ENCODE results near the gene AHRR.

Gene AHRR

DNA sequence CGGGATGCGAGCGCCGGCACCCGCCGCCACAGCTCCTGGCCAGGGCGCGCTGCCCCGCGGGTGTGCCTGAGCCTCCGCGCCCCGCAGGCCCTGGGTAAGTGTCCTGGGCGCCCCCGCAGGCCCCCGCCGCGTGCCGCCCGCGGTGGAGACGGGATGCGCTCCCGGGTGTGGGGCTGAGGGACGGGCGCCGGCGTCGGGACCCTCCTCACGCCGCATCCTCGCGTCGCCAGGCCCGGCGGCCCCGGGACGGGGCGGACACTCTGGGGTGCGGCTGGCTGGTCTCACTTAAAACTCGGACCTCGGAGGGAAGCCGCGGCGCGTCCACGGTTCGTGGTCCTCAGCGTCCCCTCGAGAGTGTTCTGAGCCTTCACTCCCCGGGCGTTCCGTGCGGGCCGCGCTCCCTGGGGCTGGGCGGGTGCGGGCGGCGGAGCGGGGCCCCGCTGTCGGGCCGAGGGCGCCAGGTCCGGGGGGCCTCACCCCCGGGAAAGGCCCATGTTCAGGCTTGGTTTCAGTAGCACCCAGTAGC, 275 bp downstream of the AHRR start:
- no peak for DNase-seq

DNA sequence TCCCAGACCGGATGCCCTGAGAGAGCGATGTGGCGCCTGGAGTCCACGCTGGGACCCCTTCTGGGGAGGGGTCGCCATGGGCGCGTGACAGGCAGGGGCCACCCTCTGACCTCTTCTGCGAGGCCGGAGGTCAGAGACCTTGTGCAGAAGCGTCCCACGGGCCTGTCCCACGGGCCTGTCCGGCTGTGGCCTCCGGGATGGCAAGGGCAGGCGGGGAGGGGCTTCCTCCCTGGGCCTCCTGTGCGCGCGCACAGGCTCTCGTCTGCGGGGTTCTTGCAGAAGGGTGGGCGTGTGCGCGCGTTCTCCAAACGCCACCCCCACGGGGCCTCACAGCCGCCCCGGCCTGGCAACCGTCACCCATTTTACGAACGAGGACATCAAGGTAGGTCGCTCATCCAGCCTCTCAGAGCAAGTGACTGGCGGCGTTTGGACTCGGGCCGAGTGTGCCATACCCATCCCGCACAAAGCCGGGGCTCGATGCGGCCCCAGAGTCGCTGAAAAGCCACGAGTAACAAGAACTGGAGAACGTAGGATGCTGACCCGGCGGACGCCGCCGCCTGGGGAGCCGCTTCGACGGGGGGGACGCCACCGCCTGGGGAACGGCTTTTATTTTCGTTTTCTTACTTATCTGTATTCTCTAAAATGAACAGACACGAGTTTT, 897 bp downstream of the AHRR start:
- DNase-seq, result no peak

DNA sequence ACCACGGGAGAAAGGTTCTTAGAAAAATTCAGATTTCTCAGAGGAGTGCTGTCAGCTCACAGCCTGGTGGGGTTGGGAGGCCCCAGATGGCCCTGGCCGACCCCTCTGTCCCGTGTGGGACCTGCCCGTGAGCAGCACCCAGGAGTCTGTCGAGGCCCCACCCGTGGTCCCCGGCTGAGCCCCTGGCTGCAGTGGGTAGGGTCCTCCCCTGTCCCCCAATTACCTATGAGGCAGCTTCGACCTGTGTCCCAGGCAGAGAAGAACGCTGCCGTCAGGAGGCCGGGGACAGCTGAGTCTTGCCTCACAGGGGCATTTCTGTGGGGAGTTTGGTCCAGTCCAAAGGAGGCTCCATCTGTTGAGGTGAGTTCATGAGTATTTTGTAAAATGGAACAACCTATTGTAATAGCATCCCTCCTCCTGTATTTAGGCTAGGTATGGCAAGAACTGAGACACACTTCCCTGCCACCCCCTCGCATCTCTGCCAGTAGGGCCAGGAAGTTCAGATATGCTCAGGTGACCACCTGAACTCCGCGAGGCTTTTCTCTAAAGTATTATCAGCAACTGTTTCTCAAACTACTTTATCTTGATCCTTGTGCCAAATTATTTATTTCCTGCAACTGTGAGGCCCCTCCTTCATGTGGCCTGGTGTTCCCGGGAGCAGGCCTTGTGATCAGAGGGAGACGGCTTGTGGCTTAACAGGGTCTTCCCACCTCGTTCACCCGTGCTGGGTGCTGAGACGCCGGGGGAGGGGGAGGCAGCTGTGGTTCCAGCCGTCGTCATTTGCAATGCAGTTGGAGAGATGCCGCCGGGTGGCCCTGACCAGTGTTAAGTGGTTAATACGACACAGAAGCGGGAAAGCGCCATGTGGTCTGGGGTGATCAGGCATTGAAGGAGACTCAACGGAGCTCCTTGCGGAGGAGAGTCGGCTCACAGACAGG, 1.7 kb downstream of the AHRR start:
- DNase-seq, result no peak

DNA sequence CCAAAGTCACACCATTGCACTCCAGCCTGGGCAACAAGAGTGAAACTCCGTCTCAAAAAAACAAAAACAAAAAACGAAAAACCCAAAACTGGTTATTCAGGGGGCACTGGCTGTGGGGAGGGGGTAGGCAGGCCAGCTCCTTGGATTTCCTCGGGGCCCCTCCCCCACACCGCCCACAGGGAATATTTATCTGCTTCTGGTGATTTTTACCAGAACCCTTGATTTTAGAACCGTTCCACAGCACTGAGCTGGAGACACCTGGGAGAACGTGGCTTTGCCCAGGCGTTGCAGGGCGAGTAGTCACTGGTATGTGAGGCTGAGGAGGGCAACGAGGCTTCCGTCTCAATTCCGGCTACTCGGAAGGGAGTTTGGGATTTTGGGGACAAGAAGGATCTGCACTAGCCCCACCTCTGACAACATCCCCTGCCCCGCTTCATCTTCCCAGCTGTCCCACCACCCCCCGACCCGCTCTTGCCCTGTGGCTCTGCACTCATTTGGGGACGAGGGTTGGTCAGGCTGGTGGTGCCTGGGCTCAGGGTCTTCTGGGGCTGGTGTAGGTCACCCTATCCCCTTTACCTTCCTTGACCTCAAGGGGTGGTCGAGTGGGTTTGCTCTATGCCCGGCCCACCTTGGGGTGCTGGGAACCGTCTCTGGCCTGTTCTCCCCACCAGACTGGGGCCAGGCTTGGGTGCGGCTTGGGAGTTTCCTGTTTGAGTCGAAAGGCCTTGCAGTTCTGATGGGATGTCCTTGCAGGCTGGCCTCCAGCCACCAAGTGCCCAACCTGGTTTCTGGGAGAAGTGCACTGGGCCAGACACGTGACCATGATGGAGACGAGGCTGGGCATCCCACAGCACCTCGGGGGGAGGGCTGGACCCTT, 3.5 kb downstream of the AHRR start:
- DNase-seq, result no peak

DNA sequence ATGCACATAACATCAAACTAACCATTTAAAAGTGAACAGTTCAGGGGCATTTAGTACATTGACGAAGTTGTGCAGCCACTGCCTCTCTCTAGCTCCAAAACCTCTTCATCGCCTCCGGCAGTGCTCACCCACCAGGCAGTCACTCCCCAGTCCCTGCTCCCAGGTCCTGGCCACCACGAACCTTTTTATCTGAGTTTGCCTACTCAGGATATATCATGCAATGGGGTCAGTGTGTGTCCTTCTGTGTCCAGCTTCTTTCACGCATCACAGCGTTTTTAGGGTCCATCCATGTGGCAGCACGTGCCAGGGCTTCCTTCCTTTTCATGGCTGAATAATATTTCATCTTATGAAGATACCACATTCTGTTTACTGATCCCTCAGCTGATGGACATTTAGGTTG, 4.6 kb downstream of the AHRR start:
- DNase-seq, result no peak

DNA sequence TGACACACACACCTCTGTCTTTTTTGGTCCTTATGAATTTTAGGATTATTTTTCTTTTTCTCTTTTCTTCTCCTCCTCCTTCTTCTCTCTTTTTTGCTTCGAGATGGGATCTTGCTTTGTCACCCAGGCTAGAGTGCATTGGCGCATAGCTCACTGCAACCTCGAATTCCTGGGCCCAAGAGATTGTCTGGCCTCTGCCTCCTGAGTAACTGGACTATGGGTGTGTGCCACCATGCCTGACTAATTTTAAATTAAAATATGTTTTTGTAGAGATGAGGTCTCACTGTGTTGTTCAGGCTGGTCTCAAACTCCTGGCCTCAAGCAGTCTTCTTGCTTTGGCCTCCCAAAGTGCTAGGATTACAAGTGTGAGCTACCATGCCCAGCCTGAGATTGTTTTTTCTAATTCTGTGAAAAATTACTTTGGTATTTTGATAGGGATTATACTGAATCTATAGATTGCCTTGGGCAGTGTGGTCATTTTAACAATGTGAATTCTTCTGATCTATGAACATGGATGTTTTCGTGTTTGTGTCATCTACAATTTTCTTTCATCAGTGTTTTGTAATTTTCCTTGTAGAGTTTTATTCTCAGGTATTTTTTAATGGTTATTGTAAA, 7.7 kb downstream of the AHRR start:
- no peak for DNase-seq

DNA sequence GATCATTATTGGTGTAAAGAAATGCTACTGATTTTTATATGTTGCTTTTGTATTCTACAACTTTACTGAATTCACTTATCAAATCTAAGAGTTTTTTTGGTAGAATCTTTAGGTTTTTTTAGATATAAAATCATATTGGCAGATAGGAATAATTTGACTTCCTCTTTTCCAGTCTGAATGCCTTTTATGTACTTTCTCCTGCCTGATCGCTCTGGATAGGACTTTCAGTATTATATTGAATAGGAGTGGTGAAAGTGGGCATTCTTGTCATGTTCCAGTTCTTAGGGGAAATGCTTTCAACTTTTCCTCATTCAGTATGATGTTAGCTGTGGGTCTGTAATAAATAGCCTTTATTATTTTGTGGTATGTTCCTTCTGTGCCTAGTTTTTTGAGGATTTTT, 8.3 kb downstream of the AHRR start:
- DNase-seq, result no peak

DNA sequence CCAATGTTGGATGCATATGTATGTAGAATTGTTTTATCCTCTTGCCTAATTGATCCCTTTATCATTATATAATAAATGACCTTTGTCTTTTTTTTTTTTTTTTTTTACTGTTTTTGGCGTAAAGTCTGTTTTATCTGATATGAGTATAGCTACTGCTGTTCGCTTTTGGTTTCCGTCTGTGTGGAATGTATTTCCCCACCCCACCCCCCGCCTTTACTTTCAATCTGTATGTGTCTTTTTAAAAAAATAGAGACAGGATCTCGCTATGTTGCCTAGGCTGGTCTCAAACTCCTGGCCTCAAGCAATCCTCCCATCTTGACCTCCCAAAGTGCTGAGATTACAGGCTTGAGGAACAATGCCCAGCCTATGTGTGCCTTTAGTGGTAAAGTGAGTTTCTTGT, 11.3 kb downstream of the AHRR start:
- DNase-seq, result no peak

DNA sequence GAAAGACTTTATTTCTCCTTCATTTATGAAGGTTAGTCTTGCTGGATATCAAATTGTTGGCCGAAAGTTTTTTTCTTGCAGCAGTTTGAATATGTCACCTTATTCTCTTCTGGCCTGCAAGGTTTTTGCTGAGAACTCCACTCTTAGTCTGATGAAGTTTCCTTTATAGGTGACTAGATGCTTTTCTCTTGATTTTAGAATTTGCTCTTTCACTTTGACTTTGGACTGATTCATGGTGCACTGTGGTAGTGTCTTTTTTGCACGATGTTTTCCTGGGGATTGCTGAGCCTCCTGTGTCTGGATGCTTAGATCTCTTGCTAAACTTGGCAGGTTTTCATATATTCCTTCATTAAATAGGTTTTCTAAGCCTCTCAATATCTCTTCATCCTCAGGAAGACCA, 12.4 kb downstream of the AHRR start:
- DNase-seq, result no peak

DNA sequence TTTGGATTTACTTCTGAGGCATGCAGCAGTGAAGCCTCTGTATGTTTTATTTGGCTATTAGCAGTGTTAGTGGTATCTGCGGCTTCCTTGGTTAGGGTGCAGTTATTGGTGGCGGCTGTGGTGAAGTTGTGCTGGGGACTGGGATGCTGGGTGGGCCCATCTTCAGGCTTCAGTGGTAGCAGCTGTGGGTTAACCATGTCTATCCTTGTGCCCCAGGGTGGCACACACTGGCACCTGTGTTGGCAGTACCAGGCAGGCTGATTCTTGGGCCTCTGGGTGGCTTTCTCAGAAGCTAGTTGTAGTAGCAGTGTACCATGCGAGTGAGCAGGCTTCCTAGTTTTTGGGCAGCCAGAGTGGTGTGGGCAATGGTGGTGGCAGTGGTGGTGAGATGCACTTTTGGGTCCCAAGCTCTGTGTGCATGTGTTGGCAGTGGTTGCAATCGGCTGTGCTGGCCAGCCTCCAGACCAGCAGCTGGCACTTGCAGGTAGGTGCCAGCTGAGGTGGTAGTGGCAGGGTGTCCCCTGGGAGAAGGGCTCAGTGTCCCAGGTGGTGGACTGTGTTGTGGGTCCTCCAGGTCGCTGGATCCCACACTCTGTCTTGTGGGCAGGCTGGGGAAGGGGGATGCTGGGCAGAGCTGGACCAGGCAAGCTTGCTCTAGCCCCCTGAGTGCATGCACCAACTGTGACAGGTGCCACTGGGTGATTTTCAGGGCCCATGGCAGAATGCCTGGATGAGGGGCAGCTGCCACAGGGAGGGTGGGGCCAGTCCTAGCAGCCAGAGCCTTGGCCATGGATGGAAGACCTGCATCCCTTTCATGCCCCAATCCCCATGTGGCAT, 13.6 kb downstream of the AHRR start:
- DNase-seq, result no peak

DNA sequence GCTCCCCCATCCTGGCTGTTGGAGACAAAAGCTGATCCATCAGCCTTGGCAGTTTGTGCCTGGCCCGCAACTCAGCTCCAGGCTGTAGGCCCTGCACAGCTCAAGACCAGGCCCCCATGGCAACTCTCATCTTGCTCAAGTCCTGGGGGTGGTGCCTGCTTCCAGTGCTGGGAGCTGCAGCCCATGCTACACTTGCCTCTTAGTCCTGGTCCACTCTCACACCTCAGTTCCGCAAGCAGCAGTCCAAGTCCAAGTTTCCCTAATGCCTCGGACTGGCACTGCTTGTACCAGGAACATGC, 14.2 kb downstream of the AHRR start:
- DNase-seq, result no peak

DNA sequence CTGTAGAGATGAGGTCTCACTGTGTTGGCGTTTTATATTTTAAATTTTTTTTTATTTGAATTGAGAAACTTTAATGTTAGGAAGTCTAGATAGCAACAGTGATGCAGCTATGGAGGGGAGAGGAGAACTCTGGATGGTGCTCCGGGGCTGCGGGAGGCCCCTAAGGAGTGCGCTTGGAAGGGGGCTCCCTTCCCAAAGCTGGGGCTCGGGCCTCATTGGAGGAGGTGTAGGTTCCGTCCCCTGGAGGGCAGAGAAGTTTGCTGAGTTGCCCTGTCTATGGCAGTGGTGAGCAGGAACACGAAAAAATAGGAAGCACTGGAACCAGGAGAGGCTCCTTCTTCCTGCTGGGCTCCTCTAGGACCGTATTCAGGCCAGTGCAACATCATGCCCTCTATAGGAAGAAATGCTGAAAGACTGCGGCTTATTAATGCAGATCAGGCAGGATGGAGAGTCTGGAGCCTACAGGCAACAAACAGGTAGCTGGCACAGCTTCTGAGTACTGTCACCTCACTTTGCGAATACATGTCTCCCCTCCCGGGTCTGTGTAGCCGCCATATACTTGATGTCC, 16.1 kb downstream of the AHRR start:
- DNase-seq, result no peak

DNA sequence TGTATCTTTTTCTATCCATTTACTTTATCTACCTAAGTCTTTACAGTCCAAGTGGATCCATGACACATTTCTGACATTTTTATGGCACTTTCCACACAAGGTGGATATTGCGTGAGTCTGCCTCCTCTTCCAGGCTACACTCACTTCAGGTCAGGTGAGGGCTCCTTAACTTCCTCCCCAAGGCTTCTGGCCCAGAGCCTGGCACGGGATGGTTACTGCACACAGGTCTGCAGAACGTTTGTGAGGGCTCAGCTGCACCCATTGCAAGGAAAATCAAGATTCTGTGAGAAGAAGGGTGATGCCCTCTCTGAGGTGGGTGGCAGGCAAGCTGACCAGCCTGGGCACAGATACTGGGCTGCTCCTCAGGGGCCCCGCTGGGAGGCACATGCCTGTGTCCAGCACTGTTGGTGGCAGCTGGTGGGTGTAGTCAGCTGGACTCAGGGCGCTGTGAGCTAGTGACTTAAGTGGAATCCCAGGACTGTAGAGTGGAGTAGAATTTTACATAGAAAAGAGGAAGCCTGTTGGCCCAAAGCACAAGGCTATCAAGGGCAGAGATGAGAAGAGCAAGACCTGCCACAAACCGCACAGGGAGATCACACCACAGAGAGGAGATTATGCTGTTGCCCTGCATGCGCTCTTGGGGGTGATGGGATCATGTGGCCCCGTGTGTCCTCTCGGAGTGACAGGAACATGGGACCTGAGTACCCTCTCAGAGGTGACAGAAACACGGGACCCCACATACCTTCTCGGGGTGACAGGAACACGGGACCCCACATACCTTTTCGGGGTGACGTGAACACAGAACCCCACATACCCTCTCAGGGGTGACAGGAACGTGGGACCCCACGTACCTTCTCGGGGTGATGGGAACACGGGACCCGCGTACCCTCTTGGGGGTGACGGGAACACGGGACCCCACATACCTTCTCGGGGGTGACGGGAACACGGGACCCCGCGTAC, 21.3 kb downstream of the AHRR start:
- DNase-seq, result no peak

DNA sequence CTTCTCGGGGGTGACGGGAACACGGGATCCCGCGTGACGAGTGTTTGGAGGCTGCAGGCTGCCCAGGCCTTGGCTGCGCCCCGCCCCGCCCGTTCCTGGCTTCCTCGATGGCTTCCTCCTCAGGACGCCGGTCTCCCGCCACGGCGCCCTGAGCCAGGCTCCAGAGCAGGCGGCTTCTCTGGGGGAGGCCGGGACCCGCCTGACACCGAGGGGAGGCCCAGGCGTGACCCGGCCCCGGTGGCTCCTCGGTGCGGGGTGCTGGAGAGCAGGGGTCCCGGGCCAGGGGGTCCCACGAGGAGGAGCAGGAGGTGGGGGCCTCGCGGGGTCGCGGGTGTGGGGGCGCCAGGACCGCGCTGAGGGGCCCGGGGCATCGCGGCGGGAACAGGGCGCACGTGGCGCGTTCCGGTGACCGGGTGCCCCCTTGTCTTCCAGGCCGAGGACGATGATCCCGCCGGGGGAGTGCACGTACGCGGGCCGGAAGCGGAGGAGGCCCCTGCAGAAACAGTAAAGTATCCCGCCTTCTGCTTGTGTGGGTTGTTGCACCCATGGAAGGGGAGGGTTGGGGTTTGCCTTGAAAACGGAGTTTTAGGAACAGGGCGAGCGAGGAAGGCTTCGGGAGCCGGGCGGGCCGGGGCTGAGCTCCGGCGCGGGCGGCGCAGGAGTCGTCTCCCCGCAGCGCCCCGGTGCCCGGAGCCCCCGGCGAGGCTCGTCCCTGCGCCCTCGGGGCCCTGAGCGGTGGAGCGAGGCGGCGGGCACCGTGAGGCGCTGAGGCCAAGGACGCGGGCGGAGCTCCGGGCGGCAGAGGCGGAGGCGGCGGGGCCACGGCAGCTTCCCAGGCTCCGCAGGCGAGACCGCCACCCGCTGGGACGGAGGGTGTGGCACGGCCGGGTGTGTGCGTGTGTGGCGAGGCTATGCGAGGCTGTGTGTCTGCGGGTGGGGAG, 22.2 kb downstream of the AHRR start:
- peak; percentile 14 for DNase-seq

DNA sequence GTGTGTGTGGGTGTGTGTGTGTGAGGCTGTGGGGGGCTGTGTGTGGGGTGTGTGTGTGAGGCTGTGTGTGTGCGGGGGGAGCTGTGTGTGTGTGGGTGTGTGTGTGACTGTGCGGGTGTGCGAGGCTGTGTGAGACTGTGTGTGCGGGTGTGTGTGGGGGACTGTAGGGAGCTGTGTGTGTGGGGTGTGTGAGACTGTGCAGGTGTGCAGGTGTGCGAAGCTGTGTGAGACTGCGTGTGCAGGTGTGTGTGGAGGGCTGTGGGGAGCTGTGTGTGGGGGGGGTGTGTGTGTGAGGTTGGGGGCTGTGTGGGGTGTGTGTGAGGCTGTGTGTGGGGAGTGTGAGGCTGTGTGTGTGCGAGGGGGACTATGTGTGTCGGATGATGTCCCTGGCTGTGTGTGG, 23.2 kb downstream of the AHRR start:
- no peak for DNase-seq

DNA sequence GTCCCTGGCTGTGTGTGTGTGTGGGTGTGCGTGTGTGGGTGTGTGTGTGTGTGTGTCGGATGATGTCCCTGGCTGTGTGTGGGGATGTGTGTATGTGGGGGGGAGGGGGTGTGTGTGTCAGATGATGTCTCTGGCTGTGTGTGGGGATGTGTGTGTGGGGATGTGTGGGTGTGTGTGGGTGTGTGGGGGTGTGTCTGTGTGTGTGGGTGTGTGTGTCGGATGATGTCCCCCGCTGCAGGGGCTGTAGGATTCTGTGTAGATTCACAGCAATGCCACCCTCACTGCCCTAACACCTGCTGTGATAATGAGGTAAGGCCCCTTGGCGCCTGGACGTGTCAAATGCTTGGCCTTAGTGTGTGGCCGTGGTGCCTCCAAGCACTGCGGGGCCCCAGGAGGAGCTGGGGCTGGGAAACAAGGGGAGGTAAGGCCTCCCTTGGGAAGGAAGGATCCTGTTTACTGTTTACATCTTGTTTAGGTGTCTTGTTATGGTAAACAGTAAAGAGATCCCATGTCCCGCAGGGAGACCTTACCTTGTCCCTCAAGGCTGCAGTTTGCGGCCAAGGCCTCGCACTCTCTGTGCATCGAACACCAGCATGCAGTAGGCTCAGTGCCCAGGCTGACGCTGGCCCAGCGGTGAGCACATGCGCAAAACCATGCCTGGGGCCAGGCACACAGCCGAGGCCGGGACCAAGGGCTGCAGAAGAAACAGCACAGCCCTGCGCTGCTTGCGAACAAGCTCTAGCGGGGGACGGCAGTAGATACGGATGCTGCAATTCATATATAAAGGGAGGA, 24.1 kb downstream of the AHRR start:
- DNase-seq, result no peak

DNA sequence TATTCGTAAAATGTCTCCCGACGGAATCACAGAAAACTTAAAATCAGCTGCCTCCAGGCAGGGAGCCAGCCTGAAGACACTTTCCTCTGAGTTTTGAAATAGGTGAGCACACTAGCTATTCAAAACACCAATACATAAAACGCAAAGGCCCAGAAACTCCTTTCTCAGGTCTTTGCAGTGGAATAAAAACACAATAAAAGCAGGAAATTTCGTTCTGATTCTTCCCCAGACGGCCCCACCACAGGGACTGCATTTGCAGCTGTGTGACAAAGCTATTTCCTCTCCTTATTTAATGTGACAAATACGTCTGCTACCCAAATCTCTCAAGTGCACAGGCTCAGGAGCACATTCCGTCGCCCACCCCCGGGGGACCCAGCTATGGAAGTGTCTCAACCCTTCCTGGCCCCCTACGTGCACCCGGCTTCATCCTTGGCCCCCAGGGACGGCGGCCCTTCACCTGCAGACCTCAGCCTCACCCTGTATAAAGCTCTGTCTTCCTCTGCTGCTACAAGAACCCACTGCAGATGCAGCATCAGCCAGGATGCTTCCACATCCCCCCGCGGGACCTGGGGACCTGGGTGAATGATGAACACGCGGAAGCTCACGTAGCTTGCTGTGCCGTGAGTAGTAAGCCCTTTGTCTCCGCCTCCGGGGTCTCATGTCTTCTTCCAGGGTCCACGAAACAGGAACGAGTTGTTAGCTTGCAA, 24.9 kb downstream of the AHRR start:
- DNase-seq, result no peak
